HG03565 (cell line): Measurements from ENCODE around the gene MICALL2.
"Not testable (repeated sequence)": the region's sequence is repeated elsewhere in the genome, so short reads cannot be mapped to it uniquely, and the experiment has no call there.

Source experiments
- ATAC-seq: cut with Tn5 transposase; IDR thresholded peaks from one replicate; pipeline ENCODE4 v1.9.1; 2021; ENCODE audit warnings: mild to moderate bottlenecking, moderate library complexity; ENCODE audit not compliant: unreplicated experiment

MICALL2 gene

DNA sequence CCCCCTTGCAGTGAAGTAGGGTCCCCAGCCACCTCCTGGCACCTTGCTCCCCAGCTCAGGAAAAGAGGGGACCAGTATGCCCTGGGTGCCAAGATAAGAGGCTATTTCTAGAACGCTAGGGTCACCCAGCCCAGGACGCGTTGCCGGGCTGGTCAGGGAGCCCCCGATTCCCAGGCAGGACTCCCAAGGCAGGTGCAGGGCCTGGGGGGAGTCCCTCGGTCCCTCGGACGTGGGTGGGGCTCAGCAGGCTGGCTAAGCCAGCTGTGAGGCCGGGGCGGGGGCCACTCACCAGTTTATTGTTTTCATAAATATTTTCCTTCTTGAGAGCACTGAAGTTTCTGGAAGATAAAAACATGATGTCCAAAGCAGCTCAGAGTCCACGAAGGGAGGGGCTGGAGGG lies 9.3 kb downstream of the MICALL2 start:
- no peak for ATAC-seq

DNA sequence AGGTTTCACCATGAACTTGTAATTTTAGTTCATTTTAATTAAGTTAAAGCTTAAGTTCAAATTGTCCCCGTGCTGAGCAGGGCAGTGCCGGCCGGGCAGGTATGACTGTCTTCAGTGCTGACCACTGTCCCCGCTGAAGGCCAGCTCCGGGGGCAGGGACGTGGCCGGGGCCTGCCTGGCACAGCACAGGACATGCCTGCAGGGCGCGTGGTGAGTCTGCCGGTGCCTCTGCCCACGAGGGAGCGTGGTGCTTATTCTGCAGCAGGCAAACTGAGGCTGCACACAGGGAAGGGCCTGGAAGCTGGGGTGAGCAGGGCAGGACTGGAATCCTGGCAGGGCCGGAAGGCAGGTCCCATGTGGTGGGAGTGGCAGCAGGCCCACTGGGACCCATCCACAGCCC lies 9.8 kb downstream of the MICALL2 start:
- no peak for ATAC-seq

GRCh38 chr7:1448958-1449357 lies 10.3 kb downstream of the MICALL2 start:
- ATAC-seq = no peak

- no peak for ATAC-seq
Measured at GRCh38 chr7:1447551-1448244, 11.6 kb downstream of the MICALL2 start.

- no peak for ATAC-seq
Measured at GRCh38 chr7:1447112-1447511, 12.2 kb downstream of the MICALL2 start.

- ATAC-seq = no peak
Measured at GRCh38 chr7:1446620-1447032, 12.6 kb downstream of the MICALL2 start.

DNA sequence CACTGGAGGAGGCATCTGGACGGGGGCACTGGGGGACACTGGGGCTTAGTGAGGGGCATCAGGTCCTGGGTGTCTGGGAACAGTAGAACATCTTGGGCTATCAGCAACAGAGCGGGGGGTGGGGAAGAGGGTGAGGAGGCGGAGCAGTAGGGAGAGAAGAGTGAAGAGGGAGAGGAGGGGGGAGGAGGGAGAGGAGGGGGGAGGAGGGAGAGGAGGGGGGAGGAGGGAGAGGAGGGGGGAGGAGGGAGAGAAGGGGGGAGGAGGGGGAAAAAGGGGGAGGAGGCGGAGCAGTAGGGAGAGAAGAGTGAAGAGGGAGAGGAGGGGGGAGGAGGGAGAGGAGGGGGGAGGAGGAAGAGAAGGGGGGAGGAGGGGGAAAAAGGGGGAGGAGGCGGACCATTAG lies 13.2 kb downstream of the MICALL2 start:
- not testable (repeated sequence) for ATAC-seq

- ATAC-seq = no peak
Measured at GRCh38 chr7:1445341-1445740, 13.9 kb downstream of the MICALL2 start.

DNA sequence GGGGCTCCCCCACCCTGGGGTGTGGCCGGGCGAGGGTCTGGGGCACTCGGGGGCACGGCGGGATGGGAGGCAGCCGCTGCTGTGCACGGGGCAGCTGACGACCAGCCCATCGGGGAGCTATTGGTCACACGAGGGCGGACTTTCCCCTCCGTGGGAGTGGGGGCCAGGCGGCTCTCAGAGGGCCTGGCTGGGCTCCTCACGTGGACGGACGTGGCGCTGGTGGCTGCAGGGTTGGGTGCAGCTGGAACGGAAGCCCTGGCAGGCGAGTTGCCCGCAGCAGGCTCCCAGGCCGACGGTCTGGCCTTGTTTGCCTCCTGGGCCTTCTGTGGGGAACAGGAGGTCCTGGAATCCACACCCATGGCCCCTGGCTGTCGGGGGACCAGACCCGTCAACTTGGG lies 14.3 kb downstream of the MICALL2 start:
- no peak for ATAC-seq

- ATAC-seq = no peak
Measured at GRCh38 chr7:1444214-1444924, 14.9 kb downstream of the MICALL2 start.

DNA sequence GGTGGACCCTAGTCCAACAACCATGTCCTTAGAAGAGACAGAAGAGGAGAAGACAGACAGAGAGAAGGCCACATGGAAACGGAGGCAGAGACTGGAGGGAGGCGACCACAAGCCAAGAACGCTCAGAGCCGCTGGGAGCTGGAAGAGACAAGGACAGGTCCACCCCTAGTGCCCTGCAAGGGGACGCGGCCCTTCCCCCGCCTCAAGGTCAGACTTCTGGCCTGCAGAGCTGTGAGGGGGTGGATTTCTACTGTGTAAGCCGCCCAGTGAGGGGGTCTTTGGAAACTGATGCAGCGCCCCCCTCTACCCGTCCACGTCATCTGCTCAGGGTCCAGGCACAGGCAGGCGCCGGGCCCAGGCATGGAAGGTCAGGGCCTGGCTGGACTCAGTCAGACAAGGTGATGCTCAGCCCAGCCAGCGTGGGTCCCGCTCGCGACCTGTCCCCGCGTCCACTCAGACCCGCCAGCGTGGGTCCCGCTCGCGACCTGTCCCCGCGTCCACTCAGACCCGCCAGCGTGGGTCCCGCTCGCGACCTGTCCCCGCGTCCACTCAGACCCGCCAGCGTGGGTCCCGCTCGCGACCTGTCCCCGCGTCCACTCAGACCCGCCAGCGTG lies 15.6 kb downstream of the MICALL2 start:
- not testable (repeated sequence) for ATAC-seq

- no peak for ATAC-seq
Measured at GRCh38 chr7:1442355-1443124, 16.7 kb downstream of the MICALL2 start.

DNA sequence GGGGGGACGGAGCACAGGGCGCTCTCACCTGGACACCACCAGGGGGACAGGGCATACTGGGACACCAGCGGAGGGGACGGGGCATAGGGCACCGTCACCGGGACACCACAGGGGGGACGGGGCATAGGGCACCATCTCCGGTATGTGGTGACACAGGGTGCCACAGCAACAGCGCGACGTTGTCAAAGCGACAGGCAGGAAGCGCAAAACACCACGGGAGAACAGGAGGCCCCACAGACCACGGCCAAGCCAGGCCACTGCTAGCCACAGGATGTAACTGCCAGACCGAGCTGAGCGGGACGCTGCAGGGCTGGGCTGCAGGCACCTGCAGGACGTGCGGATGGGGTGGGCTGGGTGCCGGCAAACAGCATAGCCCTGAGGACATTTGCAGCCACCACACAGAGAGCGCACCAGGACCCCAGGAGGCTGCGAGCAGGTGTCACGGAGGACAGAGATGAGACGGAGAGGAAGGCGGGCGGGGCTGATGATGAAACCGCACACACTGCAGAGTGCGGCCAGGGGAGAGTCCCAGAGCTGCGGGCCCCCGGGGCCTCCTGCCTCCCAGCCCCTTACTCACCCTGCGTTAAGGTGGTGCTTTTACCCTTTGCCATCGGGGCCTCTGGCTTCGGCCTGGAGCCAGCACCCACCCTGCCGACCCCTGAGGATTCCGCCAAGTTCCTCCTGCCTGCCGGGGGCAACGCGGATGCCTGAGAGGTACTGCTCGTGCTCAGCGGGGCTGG lies 17.5 kb downstream of the MICALL2 start:
- ATAC-seq = no peak

GRCh38 chr7:1440620-1441019 lies 18.6 kb downstream of the MICALL2 start:
- ATAC-seq = no peak

DNA sequence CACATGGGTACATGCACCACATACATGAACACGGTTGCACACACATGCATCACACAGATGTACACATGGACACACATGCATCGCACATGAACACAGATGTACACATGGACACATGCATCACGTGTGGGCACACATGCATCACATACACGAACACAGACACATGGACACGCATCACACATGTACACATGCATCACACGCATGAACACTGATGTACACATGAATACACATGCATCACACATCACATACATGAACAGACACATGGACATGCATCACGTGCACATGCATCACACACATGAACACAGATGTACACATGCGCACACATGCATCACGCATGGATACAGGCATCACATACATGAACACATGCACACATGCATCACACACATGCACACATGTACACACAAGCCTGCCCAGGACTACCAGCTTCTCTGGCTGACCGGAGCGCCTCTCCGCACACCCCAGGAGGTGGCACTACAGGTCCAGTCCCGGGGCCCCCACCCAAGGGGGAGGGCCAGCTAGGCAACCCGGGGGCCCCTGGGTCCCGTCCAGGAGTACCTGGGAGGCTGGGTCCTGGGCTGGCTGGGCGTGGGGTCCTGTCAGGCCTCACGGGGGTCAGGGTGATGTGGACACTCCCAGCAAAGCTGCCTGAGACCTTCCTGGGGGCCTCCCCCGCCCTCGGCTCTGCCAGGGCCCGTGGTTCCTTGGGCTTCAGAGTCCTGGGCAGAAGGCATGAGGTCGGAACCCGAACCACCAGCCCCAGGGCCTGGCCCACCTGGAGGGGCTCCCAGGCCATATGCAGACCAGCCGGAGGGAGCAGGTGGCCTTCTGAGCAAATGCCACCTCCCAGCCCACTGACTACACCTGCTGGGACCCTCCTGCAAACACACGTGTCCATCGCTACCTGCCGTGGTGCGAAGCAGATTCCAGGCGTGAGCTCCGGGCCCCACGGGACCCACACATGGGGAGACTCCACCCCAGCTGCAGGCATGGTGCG lies 19.6 kb downstream of the MICALL2 start:
- no peak for ATAC-seq

- no peak for ATAC-seq
Measured at GRCh38 chr7:1438821-1439220, 20.4 kb downstream of the MICALL2 start.

- no peak for ATAC-seq
Measured at GRCh38 chr7:1438208-1438607, 21.1 kb downstream of the MICALL2 start.

DNA sequence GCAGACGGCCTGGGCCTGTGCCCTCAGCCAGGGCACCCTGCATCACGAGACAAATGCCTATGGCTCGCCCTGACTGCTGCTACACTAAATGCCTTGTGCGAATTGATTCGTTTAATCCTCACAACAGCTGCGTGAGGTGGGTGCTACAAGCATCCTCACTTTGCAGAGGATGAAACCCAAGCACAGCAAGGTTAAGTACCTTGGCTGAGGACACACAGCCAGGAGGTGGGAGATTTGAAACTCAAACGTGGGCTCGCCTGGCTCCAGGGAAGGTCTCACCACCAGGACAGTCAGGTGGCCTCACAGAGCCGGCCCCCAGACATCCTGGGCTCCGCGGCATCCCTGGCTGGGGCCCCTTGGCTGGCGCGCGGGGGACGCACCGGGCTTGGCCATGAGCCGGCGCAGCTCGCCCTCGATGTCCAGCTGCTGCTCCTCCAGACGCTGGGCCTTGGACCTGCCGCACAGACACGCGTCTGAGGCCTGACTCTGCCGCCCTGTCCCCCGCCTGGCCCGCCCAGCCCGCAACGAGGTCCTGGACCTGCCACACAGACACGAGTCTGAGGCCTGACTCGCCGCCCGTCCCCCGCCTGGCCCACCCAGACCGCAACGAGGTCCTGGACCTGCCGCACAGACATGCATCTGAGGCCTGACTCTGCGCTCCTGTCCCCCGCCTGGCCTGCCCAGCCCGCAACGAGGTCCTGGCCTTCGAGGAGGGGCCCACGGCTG lies 22.0 kb downstream of the MICALL2 start:
- ATAC-seq = no peak

GRCh38 chr7:1436608-1437007 lies 22.7 kb downstream of the MICALL2 start:
- no peak for ATAC-seq
